GM19468 (cell line): ENCODE data around the gene ZKSCAN4.

Source experiments
- ATAC-seq: cut with Tn5 transposase; IDR thresholded peaks from one replicate; pipeline ENCODE4 v1.9.1; 2021; ENCODE audit warnings: mild to moderate bottlenecking, moderate library complexity, moderate number of reproducible peaks; ENCODE audit not compliant: unreplicated experiment; ENCODE audit errors: extremely low read depth

The ZKSCAN4 gene

GRCh38 chr6:28251661-28252008 is 434 bp downstream of the ZKSCAN4 start:
- ATAC-seq: no peak

GRCh38 chr6:28250747-28251146 is 1.3 kb downstream of the ZKSCAN4 start:
- no peak for ATAC-seq

GRCh38 chr6:28248916-28249315 is 3.2 kb downstream of the ZKSCAN4 start:
- no peak for ATAC-seq

- ATAC-seq: no peak
Measured at GRCh38 chr6:28245206-28245941, 6.7 kb downstream of the ZKSCAN4 start.

- no peak for ATAC-seq
Measured at GRCh38 chr6:28243946-28244345, 8.1 kb downstream of the ZKSCAN4 start.

- no peak for ATAC-seq
Measured at GRCh38 chr6:28240471-28240870, 11.6 kb downstream of the ZKSCAN4 start.

- peak; percentile 39 for ATAC-seq
Measured at GRCh38 chr6:28239636-28240035, 12.4 kb downstream of the ZKSCAN4 start.

- no peak for ATAC-seq
Measured at GRCh38 chr6:28235912-28236452, 16.1 kb downstream of the ZKSCAN4 start.

GRCh38 chr6:28232785-28233184 is 19.3 kb downstream of the ZKSCAN4 start:
- ATAC-seq: no peak

GRCh38 chr6:28226460-28226859 is 25.6 kb downstream of the ZKSCAN4 start:
- no peak for ATAC-seq

- ATAC-seq: peak; percentile 72
Measured at GRCh38 chr6:28225056-28225834, 26.8 kb downstream of the ZKSCAN4 start, which contains the start of gene ZSCAN9. TSS of gene ZSCAN9 (plus strand) at chr6:28225275. CDS start at chr6:28227085, 1,810 bp downstream.

GRCh38 chr6:28224131-28225055 is 27.7 kb downstream of the ZKSCAN4 start:
- ATAC-seq: no peak

- ATAC-seq: no peak
Measured at GRCh38 chr6:28220257-28221133, 31.6 kb downstream of the ZKSCAN4 start.

GRCh38 chr6:28218312-28219248 is 33.5 kb downstream of the ZKSCAN4 start:
- no peak for ATAC-seq

GRCh38 chr6:28217890-28218289 is 34.2 kb downstream of the ZKSCAN4 start:
- no peak for ATAC-seq

GRCh38 chr6:28215425-28215824 is 36.6 kb downstream of the ZKSCAN4 start:
- ATAC-seq: no peak

GRCh38 chr6:28213213-28213523 is 38.9 kb downstream of the ZKSCAN4 start:
- ATAC-seq: no peak

GRCh38 chr6:28212510-28213212 is 39.4 kb downstream of the ZKSCAN4 start:
- ATAC-seq: no peak
